HG02870 (cell line): Measurements from ENCODE around the gene ATXN3L.
"Not testable (repeated sequence)": the region's sequence is repeated elsewhere in the genome, so short reads cannot be mapped to it uniquely, and the experiment has no call there.

Experiments
- ATAC-seq: cut with Tn5 transposase; IDR thresholded peaks from one replicate; pipeline ENCODE4 v1.9.1; 2021; ENCODE audit warnings: mild to moderate bottlenecking, moderate library complexity; ENCODE audit not compliant: unreplicated experiment

ATXN3L gene

DNA sequence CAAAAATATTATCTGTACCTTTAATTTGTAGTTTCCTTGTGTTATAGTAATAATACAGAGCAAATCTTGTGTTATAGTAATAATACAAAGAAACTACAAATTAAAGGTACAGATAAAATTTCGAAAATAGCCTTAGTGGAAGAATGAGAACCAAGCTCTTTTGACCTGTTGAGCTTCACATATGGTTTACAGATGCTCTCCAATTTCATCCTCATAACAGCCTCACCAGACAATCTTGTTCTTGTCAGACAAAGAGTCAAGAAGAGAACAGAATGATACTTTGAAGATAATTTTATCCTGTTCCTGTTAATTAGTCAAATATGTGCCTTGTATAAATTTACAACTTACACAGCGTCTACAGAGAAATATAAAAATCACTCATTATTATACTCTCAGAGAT lies 12.8 kb downstream of the ATXN3L start:
- ATAC-seq = no peak

DNA sequence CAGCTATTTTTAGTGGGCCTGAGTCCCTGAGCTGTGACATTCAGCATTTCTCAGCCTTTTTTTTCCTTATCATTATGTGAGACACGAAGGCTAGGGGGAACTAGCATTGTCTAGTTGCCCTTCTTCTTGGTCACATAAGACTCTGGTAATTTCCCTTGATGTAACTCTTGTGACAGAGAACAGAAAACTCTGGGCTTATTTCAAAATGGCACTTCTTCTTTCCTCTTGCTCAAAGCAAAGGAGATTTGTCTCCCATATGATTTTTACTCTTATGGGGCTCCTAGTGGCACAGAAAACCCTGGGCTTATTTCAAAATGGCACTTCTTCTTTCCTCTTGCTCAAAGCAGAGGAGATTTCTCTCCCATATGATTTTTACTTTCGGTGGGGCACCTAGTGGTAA lies 14.7 kb downstream of the ATXN3L start:
- no peak for ATAC-seq

DNA sequence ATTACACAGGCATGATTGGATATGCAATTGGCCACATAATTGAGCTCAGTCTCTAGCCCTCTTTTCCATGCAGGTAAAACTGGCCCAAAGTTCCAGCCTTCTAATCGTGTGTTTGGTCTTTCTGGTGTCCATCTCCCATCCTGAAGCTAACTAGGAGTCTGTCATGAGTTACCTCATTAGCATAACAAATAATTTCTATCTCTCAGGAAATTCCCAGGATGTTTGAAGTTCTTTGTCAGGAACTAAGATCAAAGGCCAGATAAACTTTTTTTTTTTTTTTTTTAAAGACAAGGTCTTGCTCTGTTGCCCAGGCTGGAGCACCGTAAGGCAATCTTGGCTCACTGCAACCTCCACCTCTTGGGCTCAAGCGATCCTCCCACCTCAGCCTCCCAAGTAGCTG lies 15.8 kb downstream of the ATXN3L start:
- no peak for ATAC-seq

DNA sequence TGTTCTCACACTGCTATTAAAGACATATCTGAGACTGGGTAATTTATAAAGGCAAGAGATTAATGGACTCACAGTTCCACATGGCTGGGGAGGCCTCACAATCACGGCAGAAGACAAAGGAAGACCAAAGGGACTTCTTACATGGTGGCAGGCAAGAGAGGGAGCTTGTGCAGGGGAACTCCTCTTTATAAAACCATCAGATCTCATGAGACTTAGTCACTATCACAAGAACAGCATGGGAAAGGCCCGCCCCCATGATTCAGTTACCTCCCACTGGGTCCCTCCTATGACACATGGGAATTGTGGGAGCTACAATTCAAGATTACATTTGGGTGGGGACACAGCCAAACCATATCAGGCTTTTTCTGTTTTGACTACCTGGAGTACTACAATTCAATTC lies 16.6 kb downstream of the ATXN3L start:
- ATAC-seq = not testable (repeated sequence)

DNA sequence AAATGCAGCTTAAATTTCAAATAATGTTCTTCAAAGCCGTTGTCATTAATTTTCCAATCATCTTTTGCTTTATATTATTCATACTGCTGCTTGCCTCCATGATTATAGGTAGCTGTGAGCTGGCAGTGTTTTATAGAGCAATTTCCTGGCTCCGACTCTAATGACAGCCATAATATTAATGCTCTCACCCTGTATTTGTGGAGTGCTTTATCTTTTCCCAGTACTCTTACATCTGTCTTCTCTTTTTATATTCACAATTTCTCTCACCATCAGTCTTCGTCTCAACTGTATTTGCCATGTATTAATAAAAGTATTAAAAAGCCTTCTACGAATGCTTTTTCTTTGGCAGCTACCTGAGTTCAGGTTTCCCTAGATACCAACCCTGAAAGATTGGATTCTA lies 21.0 kb downstream of the ATXN3L start:
- no peak for ATAC-seq

DNA sequence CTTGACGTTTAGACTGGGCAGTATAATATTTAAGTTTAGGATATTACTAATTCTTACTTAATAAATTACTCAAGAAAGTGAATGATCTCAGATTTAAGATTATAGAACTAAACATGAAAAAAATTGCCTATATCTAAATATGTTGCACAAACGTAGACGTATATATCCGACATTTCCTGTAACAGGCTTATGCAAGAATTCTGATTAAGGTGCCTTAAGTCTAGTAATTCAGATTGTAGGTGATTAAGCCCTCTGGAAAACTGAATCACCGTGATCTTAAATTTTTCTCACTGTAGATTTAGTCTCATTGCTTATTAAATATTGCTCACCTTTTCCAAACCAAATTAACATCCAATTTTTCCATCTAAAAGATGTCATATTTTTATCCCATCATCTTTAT lies 24.0 kb downstream of the ATXN3L start:
- no peak for ATAC-seq

DNA sequence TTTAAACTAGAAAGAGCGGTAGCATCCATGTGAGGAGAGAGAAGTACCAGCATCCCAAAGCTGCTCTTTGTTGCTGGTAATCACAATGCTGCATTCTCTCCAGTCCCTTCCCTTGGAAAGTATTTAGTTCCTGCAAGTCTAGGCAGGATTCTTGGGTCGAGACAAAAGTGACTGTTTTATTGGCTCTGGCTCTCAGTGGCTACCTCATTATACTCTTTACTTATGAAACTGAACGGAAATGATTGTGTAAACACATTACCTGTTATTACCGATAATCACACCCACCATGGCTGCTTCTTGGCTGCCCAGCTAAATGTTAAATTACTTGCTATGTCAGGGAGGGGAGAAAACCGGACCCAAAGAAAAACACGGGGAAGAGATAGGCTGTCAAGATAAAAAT lies 26.2 kb downstream of the ATXN3L start:
- ATAC-seq = no peak

DNA sequence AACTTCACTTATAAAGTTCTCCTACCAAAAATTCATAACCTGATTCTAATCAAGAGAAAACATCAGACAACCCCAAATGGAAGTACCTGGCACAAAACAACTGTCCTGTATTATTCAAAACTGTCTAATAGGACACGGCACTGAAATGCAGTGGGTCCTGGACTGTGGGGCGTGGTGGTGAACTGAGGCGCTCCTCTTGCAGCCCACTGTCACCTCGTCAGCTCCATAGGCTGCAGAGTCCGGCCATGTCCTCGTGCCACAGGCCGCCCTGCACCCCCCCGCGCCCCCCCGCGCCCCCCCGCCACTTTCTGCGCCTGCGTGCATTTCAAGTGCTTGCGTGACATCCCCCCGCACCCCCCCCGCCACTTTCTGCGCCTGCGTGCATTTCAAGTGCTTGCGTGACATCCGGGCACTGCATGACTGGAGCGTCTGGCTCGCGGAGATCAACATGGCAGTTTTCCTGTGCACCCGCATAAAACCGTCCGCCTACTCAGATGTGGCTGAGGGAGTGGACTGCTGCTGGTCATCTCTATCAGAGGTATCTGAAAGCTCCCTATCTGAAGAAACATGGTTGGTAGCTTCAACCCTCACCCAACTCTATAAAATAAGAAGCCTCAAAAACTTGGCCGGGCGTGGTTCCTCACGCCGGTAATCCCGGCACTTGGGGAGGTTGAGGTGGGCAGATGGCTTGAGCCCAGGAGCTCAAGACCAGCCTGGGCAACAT lies 28.8 kb downstream of the ATXN3L start:
- ATAC-seq = no peak

DNA sequence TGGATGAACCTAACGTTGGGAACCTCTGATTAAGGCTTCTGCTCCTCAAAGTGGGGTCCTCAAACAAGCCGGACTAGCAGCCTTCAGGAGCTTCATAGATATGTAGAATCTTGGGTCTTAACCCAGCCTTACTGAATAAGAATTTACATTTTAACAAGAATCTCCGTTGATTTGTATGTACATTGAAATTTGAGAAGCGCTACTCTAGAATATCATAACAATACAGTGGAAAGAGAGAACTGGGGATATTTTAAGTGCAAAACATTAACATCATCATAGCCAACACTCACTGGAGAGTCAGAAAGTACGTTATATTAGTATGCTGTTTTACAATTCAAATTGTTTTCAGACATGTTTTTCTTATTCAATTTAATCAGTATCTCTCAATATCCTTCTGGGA lies 31.2 kb downstream of the ATXN3L start:
- no peak for ATAC-seq

DNA sequence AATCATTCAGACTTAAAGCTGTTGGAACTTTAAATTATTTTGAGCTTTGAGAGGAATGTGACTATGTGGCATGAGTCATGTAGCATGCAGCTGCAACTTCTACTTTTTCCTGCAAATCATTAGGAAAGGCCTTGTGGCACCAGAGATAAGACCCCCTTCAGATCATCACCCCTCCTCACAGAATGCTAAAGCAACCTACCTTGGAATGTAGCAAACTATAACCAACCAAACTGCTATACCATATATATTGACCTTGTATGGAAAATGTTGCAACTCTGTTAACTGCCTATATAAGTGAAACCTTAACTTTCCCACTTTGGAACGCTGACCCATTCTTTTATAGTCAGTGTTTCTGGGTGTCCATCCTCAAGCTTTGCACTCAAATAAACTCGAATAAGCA lies 32.0 kb downstream of the ATXN3L start:
- ATAC-seq = no peak

DNA sequence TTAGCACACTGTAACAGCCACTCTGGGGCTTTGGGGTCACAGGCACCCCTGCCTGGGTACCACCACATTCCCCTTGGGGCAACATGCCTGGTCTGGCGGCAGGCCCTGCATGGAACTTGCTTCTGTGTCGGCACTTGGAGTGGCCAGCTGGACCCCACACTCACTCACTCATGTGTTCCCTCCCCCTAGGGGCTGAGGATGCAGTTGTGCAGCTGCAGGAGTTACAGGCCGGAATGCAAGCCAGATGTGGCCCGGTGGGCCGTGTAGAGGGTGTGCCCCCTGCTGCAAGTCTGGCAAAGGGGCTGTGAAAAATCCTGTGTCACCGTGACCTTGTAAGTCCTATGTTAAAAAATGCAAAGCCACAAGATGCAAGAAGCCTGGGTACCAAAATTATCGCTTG lies 34.2 kb downstream of the ATXN3L start:
- no peak for ATAC-seq

DNA sequence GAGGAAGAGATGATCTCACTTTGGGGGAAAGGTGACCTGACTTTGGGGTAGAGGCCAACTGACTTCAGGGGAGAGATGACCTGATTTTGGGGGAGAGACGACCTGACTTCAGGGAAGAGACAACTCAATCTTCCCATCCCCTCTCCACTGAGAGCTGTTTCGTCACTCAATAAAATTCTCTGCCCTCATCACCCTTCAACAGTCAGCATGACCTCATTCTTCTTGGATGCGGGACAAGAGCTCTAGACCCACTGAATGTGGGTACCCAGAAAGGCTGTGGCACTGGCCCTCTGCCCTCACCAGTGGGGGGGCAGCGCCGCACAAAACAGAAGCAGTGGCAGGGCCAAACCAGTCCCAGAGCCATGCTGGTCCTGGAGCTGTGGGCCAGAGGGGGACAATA lies 34.6 kb downstream of the ATXN3L start:
- ATAC-seq = no peak

DNA sequence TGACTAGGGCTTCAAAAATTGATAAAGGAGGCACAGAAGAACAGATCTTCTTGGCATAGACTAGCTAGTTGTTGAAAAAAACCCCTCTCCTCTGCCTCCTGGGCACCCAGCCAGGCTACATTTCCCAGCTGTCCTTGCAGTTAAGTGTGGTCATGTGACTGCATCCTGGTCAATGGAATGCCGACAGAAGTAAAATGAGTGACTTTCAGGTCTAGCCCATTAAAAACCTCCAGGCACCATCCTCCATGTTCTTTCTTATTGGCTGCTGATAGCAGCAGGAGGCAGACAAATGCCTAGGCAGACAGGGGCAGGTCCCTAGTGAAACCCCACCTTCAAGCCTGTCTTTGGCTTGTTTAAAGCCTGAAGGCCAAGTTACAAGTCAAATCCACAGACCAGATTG lies 35.3 kb downstream of the ATXN3L start:
- ATAC-seq = no peak

DNA sequence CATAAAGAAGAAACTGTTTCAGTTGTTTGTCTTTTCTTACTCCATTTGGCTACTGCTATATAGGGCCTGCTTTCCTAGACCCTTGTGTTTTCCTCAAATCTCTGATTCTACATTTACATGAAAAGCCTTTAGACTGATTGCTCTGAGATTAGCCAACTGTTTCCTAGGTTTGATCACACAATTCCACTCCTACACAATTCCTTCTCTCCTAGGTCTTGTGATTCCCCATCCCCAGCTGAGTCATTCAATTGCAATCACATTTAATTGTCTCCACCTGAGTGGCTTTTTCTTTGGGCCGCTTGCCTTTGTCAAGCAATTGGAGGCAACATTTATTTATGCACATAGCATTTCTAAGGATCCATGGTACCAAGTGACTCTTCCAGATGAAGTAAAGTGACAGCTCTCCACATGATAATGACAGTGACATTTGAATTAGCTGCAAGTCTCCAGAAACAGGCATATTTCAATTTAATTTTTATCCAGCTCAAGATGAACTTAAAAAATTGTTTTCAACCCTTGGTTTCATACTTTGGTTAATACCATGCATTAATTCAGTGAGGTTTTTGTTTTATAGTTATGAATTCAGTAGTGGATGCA lies 35.8 kb downstream of the ATXN3L start:
- ATAC-seq = no peak

DNA sequence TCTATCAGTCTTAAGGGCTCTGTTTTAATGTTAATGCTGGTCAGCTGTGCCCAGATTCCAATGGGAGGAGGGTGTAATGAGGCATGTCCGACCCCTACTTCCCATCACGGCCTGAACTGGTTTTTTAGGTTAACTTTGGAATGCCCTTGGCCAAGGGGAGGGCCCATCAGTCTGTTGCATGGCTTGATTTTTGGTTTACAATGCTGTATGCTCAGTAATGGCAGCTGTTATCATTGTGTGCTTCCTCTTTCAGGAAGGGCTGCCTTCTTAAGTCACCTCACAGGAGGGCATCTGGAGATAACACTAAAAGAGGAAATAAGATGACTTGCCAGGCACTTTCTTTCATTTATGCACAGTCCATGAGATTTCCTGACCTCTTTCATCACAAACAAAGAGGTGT lies 36.3 kb downstream of the ATXN3L start:
- ATAC-seq = no peak

DNA sequence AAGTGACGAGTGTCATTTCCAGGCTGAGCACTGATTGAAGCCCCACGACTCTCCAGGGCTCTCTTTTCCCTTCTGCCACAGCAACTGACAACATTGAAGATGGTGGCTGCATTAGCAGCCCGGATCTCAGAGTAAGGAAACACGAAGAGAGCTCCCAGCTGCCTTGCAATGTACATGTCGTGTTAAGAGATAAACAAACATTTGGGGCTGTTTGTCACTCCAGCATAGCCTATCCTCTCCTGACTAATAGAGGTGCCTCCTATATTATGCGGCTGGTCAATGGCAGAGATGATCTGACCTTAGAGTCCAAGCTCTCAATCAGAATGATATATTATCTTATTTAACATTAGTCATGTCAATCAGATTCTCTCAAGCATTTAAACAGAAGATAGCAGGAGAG lies 38.6 kb downstream of the ATXN3L start:
- ATAC-seq = no peak

DNA sequence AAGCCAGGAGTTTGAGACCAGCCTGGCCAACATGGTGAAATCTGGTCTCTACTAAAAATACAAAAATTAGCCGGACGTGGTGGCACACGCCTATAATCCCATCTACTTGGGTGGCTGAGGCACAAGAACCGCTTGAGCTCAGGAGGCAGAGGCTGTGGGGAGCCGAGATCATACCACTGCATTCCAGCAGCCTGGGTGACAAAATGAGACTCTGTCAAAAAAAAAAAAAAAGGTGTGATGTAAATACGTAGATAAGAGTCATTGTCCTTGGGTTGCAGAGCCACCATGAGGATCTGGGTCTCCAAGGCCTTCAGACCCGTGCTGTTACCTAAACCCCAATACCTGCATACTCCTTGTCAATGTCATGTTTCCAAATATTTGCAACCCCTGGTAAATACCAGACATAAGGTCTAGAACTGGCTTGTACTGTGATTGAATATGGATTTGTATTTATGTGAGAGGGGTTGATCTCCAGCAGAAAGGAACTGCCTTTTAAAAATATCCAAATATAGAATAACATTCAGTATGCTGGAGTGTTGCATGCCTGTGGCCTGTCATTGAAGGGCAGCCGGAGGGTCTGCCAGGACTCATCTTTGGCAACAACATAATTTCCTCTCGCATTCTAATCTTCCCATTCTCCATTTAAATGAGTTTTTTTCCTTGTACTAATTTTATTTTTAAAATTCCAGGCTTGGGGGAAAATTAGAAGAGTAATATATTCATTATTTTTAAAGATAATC lies 40.4 kb downstream of the ATXN3L start:
- ATAC-seq = no peak

DNA sequence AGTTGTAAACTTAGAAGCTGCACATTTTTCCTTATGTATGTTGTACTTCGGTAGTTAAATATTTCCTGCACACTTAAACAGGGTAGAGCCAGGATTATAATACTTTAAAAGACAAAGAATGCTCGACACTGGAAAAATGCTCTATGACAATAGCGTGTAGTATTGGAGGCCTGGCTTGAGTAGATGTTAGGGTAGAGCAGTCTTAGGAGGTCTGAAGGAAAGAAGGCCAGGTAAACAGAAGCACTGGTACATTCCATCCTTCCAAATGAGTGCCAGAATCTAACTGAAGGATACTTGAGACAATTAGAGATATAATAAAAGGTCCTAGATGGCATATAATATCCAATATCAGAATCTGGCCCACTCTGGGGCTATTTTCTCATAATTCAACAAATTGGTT lies 42.3 kb downstream of the ATXN3L start:
- no peak for ATAC-seq

DNA sequence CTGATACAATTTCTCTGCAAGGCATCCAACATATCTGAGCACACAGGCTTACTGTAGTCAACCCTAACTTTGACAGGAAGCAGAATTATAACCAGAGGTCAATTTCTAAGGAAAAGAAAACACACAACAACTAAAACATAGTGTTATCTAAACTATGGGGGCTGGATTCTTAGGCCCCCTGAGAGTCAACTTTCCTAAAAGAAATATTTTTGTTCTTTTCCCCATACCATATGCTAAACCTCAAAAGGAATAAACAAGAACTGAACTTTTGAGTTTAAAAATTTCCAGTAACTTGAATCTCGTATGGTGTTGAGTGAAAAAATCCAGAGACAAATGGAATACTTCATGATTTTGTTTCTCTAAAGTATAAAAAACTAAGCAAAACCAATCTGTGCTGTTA lies 42.9 kb downstream of the ATXN3L start:
- no peak for ATAC-seq

DNA sequence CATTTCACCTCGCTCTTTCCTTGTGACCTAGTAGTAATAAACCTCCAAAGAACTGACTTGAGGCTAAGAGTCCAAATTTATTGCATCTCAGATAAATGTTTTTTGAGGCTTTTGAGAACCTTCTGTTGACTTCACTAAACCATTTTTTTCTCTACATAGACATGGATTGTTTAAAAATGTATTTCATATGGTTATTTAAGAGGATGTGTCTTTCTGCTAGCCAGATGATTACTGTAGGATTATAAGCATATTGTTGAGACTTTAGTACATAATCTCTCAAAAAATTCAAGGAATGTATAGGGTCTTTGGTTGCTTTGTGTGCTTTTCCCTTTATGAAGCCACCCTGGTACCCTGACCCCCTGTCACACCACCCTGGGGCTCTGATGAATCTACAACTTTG lies 44.8 kb downstream of the ATXN3L start:
- ATAC-seq = no peak

DNA sequence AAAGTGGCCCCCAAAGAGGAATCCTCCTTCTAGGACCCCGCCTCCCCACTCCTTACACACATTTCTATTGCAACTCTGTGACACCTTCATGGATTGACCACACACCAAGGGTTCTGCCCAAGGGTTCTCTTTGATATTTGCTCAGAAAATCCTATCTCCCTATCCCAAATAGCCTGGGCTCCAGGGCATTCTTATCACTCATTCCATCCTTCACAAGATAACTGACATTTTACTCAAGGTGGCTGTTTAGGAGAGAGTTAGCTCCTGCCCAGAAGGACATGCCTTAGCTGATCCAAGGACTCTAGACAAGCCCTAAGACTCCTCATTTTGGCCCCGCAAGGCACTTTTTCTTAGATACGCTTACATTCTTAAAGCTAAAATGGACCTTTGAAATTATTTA lies 47.4 kb downstream of the ATXN3L start:
- ATAC-seq = no peak

DNA sequence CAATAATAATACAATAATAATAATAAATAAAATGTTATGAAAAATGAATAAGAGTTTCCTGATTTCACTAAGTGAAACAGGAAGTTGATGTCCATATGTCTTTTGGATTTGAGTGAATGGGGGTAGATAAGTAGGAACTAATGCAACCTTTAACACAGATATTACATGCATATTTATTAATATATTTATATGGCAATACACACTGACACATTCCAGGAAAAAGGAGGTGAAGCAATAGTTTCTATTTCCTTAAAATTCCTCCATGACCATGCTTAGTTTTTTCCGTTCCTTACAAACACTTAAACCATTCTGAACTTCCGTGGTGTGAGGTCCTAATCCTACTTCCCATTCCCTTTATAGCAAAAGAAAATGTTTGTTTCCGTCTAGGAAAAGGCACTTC lies 48.3 kb downstream of the ATXN3L start:
- no peak for ATAC-seq
